Activated CD8-positive, alpha-beta memory T cell treated with anti-CD3 and anti-CD28 coated beads for 4 hours (primary cell): ENCODE data around the gene JPH3.

ENCODE experiments used
- DNase-seq, 2 donors: peaks; one replicate each; pipeline ENCODE4 v3.0.0-alpha.2; 2020; ENCODE audit warnings: low read depth in 2 of 2

Gene JPH3

GRCh38 chr16:87601401-87601981, 817 bp upstream of the JPH3 start:
- DNase-seq, result no peak

GRCh38 chr16:87602821-87603683, 744 bp downstream of the JPH3 start:
- DNase-seq, result no peak

GRCh38 chr16:87603684-87604633, 1.7 kb downstream of the JPH3 start:
- DNase-seq, result no peak

- no peak for DNase-seq
Measured at GRCh38 chr16:87604634-87605111, 2.4 kb downstream of the JPH3 start.

- DNase-seq, result no peak
Measured at GRCh38 chr16:87607223-87607622, 4.9 kb downstream of the JPH3 start.

GRCh38 chr16:87607871-87608270, 5.6 kb downstream of the JPH3 start:
- DNase-seq, result no peak

- DNase-seq, result no peak
Measured at GRCh38 chr16:87608400-87608985, 6.2 kb downstream of the JPH3 start.

- no peak for DNase-seq
Measured at GRCh38 chr16:87610026-87610425, 7.7 kb downstream of the JPH3 start.

GRCh38 chr16:87611456-87611855, 9.1 kb downstream of the JPH3 start:
- no peak for DNase-seq

- no peak for DNase-seq
Measured at GRCh38 chr16:87613961-87614360, 11.7 kb downstream of the JPH3 start.

GRCh38 chr16:87615621-87616041, 13.3 kb downstream of the JPH3 start:
- DNase-seq, result no peak

- no peak for DNase-seq
Measured at GRCh38 chr16:87616556-87616955, 14.2 kb downstream of the JPH3 start.

- no peak for DNase-seq
Measured at GRCh38 chr16:87618216-87618615, 15.9 kb downstream of the JPH3 start.

GRCh38 chr16:87619360-87620200, 17.3 kb downstream of the JPH3 start:
- DNase-seq, result no peak

- DNase-seq, result no peak
Measured at GRCh38 chr16:87620201-87620495, 17.8 kb downstream of the JPH3 start.

GRCh38 chr16:87621550-87621829, 19.2 kb downstream of the JPH3 start:
- no peak for DNase-seq

GRCh38 chr16:87621976-87622713, 19.8 kb downstream of the JPH3 start:
- no peak for DNase-seq

- no peak for DNase-seq
Measured at GRCh38 chr16:87622756-87623319, 20.5 kb downstream of the JPH3 start.

GRCh38 chr16:87625241-87625797, 23.0 kb downstream of the JPH3 start:
- no peak for DNase-seq

- no peak for DNase-seq
Measured at GRCh38 chr16:87626401-87626800, 24.1 kb downstream of the JPH3 start.
